ENCODE results near the gene NTMT1.

DNA sequence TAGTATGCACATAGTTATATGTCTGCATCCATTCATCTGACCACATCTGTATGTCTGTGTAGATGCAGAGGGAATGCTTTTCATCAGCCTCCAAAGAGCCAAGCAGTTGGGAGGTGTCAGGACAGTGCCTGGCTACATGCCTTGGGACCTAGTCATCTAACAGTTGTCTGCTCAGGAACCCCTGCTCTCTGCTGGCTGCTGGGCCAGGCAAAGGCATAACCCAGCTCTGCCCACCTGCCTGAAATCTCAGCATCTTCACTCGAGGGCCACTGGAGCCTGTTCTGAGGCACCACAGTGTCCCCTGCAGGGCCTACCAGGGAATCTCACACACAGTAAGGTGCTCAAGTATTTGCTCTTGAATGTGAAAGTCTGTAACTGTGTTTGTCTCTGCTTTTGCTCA lies 8.8 kb upstream of the NTMT1 start:
- TF ChIP-seq, protein P1, sequence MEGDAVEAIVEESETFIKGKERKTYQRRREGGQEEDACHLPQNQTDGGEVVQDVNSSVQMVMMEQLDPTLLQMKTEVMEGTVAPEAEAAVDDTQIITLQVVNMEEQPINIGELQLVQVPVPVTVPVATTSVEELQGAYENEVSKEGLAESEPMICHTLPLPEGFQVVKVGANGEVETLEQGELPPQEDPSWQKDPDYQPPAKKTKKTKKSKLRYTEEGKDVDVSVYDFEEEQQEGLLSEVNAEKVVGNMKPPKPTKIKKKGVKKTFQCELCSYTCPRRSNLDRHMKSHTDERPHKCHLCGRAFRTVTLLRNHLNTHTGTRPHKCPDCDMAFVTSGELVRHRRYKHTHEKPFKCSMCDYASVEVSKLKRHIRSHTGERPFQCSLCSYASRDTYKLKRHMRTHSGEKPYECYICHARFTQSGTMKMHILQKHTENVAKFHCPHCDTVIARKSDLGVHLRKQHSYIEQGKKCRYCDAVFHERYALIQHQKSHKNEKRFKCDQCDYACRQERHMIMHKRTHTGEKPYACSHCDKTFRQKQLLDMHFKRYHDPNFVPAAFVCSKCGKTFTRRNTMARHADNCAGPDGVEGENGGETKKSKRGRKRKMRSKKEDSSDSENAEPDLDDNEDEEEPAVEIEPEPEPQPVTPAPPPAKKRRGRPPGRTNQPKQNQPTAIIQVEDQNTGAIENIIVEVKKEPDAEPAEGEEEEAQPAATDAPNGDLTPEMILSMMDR (IDR thresholded peaks at IDR 0.05; ENCODE audit: low read length) = peak; percentile 41; the same call in 1 of the 2 replicates
- TF ChIP-seq EZH2 (IDR thresholded peaks at IDR 0.05; ENCODE audit: borderline replicate concordance, low read length) = no peak
